MM.1S (cell line): ENCODE results near the gene ARF1.

ENCODE experiments used
- EZH2 ChIP-seq: fragments of 300-600 bp; sonication (generic); optimal IDR thresholded peaks from 2 replicates; pipeline ENCODE3; 2017; ENCODE audit warnings: low read depth, mild to moderate bottlenecking, antibody characterized with exemption, low read length, mixed read lengths
- EZH2phosphoT487 ChIP-seq: fragments of 300-600 bp; sonication (generic); IDR thresholded peaks from 2 replicates; pipeline ENCODE4 v1.6.1; 2018; ENCODE audit warnings: antibody characterized with exemption, low read length
- TF ChIP-seq, protein P1 (sequence below): fragments of 300-600 bp; sonication (generic); IDR thresholded peaks from 2 replicates; pipeline ENCODE4 v1.5.1; 2016; ENCODE audit warnings: antibody characterized with exemption, low read length, mixed read lengths

GRCh38 chr1:228059634-228060457, 22.7 kb upstream of the ARF1 start:
- TF ChIP-seq, protein P1, sequence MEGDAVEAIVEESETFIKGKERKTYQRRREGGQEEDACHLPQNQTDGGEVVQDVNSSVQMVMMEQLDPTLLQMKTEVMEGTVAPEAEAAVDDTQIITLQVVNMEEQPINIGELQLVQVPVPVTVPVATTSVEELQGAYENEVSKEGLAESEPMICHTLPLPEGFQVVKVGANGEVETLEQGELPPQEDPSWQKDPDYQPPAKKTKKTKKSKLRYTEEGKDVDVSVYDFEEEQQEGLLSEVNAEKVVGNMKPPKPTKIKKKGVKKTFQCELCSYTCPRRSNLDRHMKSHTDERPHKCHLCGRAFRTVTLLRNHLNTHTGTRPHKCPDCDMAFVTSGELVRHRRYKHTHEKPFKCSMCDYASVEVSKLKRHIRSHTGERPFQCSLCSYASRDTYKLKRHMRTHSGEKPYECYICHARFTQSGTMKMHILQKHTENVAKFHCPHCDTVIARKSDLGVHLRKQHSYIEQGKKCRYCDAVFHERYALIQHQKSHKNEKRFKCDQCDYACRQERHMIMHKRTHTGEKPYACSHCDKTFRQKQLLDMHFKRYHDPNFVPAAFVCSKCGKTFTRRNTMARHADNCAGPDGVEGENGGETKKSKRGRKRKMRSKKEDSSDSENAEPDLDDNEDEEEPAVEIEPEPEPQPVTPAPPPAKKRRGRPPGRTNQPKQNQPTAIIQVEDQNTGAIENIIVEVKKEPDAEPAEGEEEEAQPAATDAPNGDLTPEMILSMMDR: no peak
- TF ChIP-seq EZH2 (no peak), EZH2phosphoT487 (no peak)
